GM21528 (cell line): ENCODE results near the gene TSGA10IP.
"Not testable (repeated sequence)": the region's sequence is repeated elsewhere in the genome, so short reads cannot be mapped to it uniquely, and the experiment has no call there.

Source experiments
- ATAC-seq: cut with Tn5 transposase; IDR thresholded peaks from one replicate; pipeline ENCODE4 v1.9.1; 2021; ENCODE audit warnings: mild to moderate bottlenecking, moderate library complexity; ENCODE audit not compliant: unreplicated experiment, low FRiP score

The TSGA10IP gene

GRCh38 chr11:65945941-65946558 lies 770 bp downstream of the TSGA10IP start:
- ATAC-seq = no peak

- ATAC-seq = no peak
Measured at GRCh38 chr11:65946655-65947054, 1.4 kb downstream of the TSGA10IP start.

- no peak for ATAC-seq
Measured at GRCh38 chr11:65947133-65947532, 1.9 kb downstream of the TSGA10IP start.

GRCh38 chr11:65947603-65948125 lies 2.4 kb downstream of the TSGA10IP start:
- no peak for ATAC-seq

GRCh38 chr11:65950711-65951110 lies 5.4 kb downstream of the TSGA10IP start:
- not testable (repeated sequence) for ATAC-seq

- ATAC-seq = not testable (repeated sequence)
Measured at GRCh38 chr11:65951641-65952040, 6.4 kb downstream of the TSGA10IP start.

- no peak for ATAC-seq
Measured at GRCh38 chr11:65952052-65952521, 6.8 kb downstream of the TSGA10IP start.

GRCh38 chr11:65953471-65953870 lies 8.2 kb downstream of the TSGA10IP start:
- ATAC-seq = no peak

GRCh38 chr11:65954771-65955170 lies 9.5 kb downstream of the TSGA10IP start:
- no peak for ATAC-seq

GRCh38 chr11:65958291-65958690 lies 13.0 kb downstream of the TSGA10IP start:
- no peak for ATAC-seq

- ATAC-seq = no peak
Measured at GRCh38 chr11:65958774-65959420, 13.6 kb downstream of the TSGA10IP start.

GRCh38 chr11:65960824-65961266 lies 15.6 kb downstream of the TSGA10IP start:
- ATAC-seq = no peak

- ATAC-seq = peak; percentile 82
Measured at GRCh38 chr11:65961267-65962140, 16.2 kb downstream of the TSGA10IP start, which contains the start of gene SART1. SART1 (plus strand) TSS chr11:65961734; CDS start chr11:65961781, 47 bp downstream.

GRCh38 chr11:65962141-65962564 lies 16.9 kb downstream of the TSGA10IP start:
- peak; percentile 7 for ATAC-seq

GRCh38 chr11:65964906-65965305 lies 19.6 kb downstream of the TSGA10IP start:
- no peak for ATAC-seq

GRCh38 chr11:65965986-65966762 lies 20.9 kb downstream of the TSGA10IP start:
- no peak for ATAC-seq

GRCh38 chr11:65967329-65967934 lies 22.2 kb downstream of the TSGA10IP start:
- no peak for ATAC-seq

GRCh38 chr11:65968600-65969482 lies 23.6 kb downstream of the TSGA10IP start:
- ATAC-seq = no peak

GRCh38 chr11:65972116-65972515 lies 26.8 kb downstream of the TSGA10IP start:
- no peak for ATAC-seq
